ENCODE results near the gene TMEM271. TPM values are rescaled to one million over a fixed set of nuclear protein-coding genes. Genes with fewer than 3 reads are reported as not detected.

Gene TMEM271
- total RNA-seq, 1 experiment from 2014 or later: not detected

GRCh38 chr4:601612-602558 is 25.8 kb upstream of the TMEM271 start:
- POLR2A ChIA-PET: no interaction called here
- Histone ChIP-seq H3K36me3 (ENCODE audit: control insufficient read depth, insufficient read depth, low read length) (no peaks in the 10 kb centered on the region), H3K4me1 (no peaks in the 10 kb centered on the region), H3K27me3 (replicated peaks; ENCODE audit: control insufficient read depth, insufficient read depth, low read length) (no peaks in the 10 kb centered on the region), H3K9me3 (no peaks in the 10 kb centered on the region), H3K4me3 (ENCODE audit: low read depth, low read length) (no peak overlapping the region)
- Mint-ChIP-seq H3K4me1 (ENCODE audit: low read depth, unreplicated experiment) (no peaks in the 10 kb centered on the region), H3K27ac (ENCODE audit: unreplicated experiment) (no peak overlapping the region), H3K27me3 (ENCODE audit: insufficient read depth, unreplicated experiment) (peaks cover 8% of the 10 kb centered on the region), H3K36me3 (ENCODE audit: insufficient read depth, unreplicated experiment) (no peaks in the 10 kb centered on the region), H3K4me3 (ENCODE audit: unreplicated experiment) (no peak overlapping the region), H3K9me3 (ENCODE audit: unreplicated experiment) (peaks cover 8% of the 10 kb centered on the region)
- CTCF ChIA-PET: interaction anchor here (1.2 kb wide), 1 partner anchor 72 kb away, joined by 6 read pairs; the partner anchor contains the start of genes ATP5ME and MYL5
- TF ChIP-seq, protein P1, sequence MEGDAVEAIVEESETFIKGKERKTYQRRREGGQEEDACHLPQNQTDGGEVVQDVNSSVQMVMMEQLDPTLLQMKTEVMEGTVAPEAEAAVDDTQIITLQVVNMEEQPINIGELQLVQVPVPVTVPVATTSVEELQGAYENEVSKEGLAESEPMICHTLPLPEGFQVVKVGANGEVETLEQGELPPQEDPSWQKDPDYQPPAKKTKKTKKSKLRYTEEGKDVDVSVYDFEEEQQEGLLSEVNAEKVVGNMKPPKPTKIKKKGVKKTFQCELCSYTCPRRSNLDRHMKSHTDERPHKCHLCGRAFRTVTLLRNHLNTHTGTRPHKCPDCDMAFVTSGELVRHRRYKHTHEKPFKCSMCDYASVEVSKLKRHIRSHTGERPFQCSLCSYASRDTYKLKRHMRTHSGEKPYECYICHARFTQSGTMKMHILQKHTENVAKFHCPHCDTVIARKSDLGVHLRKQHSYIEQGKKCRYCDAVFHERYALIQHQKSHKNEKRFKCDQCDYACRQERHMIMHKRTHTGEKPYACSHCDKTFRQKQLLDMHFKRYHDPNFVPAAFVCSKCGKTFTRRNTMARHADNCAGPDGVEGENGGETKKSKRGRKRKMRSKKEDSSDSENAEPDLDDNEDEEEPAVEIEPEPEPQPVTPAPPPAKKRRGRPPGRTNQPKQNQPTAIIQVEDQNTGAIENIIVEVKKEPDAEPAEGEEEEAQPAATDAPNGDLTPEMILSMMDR (IDR thresholded peaks at IDR 0.05; ENCODE audit: insufficient read depth in 1 of 2, low read depth in 1 of 2, low read length in 1 of 2, severe bottlenecking in 1 of 2, unreplicated experiment in 1 of 2): no peak
- no peak for DNase-seq
- no TSS peak for BruUV-seq (replicated peaks)
- intact Hi-C loops (cut with micrococcal nuclease; ENCODE audit: unreplicated experiment): no loop called here

- Histone ChIP-seq H3K36me3 (ENCODE audit: control insufficient read depth, insufficient read depth, low read length) (no peaks in the 10 kb centered on the region), H3K27me3 (replicated peaks; ENCODE audit: control insufficient read depth, insufficient read depth, low read length) (no peaks in the 10 kb centered on the region), H3K4me3 (ENCODE audit: low read depth, low read length) (no peak overlapping the region), H3K4me1 (no peaks in the 10 kb centered on the region), H3K9me3 (no peaks in the 10 kb centered on the region)
- Mint-ChIP-seq H3K4me3 (ENCODE audit: unreplicated experiment) (no peak overlapping the region), H3K27ac (ENCODE audit: unreplicated experiment) (no peak overlapping the region), H3K9me3 (ENCODE audit: unreplicated experiment) (peaks cover 8% of the 10 kb centered on the region), H3K27me3 (ENCODE audit: insufficient read depth, unreplicated experiment) (peaks cover 12% of the 10 kb centered on the region), H3K36me3 (ENCODE audit: insufficient read depth, unreplicated experiment) (no peaks in the 10 kb centered on the region), H3K4me1 (ENCODE audit: low read depth, unreplicated experiment) (no peaks in the 10 kb centered on the region)
- TF ChIP-seq, protein P1 (IDR thresholded peaks at IDR 0.05; ENCODE audit: insufficient read depth in 1 of 2, low read depth in 1 of 2, low read length in 1 of 2, severe bottlenecking in 1 of 2, unreplicated experiment in 1 of 2): no peak
- intact Hi-C loops (cut with micrococcal nuclease; ENCODE audit: unreplicated experiment): no loop called here
- POLR2A ChIA-PET: no interaction called here
- DNase-seq: no peak
- CTCF ChIA-PET: no interaction called here
- no TSS peak for BruUV-seq (replicated peaks)
Measured at GRCh38 chr4:600850-601515, 24.9 kb upstream of the TMEM271 start.

DNA sequence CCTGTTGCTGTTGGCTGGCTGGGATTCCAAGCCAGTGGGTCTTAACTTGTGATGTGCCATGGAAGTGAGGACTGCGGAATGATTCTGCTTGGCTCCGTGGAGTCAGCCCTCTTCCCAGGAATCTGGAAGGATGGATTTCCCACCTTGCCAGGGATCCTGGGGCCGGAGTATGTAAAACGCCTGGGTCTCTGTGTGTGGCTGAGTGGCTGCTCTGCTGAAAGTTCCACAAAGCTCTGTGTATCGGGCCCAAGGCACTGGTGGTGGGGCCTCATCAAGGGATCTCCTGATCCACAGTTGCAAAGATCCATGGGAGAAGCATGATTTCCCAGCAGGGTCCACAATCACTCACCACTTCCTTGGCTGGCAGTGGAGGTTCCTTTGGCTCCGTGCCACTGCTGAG is 24.1 kb upstream of the TMEM271 start:
- H3K4me1 Mint-ChIP-seq (ENCODE audit: low read depth, unreplicated experiment): no peaks in the 10 kb centered on the region
- H3K27me3 ChIP-seq (replicated peaks; ENCODE audit: control insufficient read depth, insufficient read depth, low read length): no peaks in the 10 kb centered on the region

More for the DNA sequence above, 24.1 kb upstream of the TMEM271 start:
- Histone ChIP-seq H3K9me3 (no peaks in the 10 kb centered on the region), H3K4me3 (ENCODE audit: low read depth, low read length) (no peak overlapping the region), H3K36me3 (ENCODE audit: control insufficient read depth, insufficient read depth, low read length) (no peaks in the 10 kb centered on the region), H3K4me1 (no peaks in the 10 kb centered on the region)
- no peak overlapping the region for H3K4me3 Mint-ChIP-seq (ENCODE audit: unreplicated experiment)
- H3K27me3 Mint-ChIP-seq (ENCODE audit: insufficient read depth, unreplicated experiment): peaks cover 12% of the 10 kb centered on the region
- ChIA-PET CTCF (no interaction called here), POLR2A (no interaction called here)
- intact Hi-C loops (cut with micrococcal nuclease; ENCODE audit: unreplicated experiment): no loop called here
- no peak overlapping the region for H3K27ac Mint-ChIP-seq (ENCODE audit: unreplicated experiment)
- peaks cover 14% of the 10 kb centered on the region for H3K9me3 Mint-ChIP-seq (ENCODE audit: unreplicated experiment)
- no peaks in the 10 kb centered on the region for H3K36me3 Mint-ChIP-seq (ENCODE audit: insufficient read depth, unreplicated experiment)
- no peak for DNase-seq
- no TSS peak for BruUV-seq (replicated peaks)
- TF ChIP-seq, protein P1 (IDR thresholded peaks at IDR 0.05; ENCODE audit: insufficient read depth in 1 of 2, low read depth in 1 of 2, low read length in 1 of 2, severe bottlenecking in 1 of 2, unreplicated experiment in 1 of 2): no peak
